Heart left ventricle (tissue), 16 donors: Measurements from ENCODE around the gene JTB. TPM values are rescaled to one million over a fixed set of nuclear protein-coding genes. Genes with fewer than 3 reads are reported as not detected.
"Not testable (repeated sequence)": the region's sequence is repeated elsewhere in the genome, so short reads cannot be mapped to it uniquely, and the experiment has no call there.

Experiments
- ATAC-seq, 4 donors: fragments of 200-7000 bp; cut with Tn5 transposase; one replicate each; pipeline ENCODE4 v1.9.1; 2020 to 2022; ENCODE audit warnings: moderate library complexity in 4 of 4, mild to moderate bottlenecking in 3 of 4, moderate number of reproducible peaks in 1 of 4
- DNase-seq, 5 donors: peaks; one replicate each; pipeline ENCODE4 v3.0.0-alpha.2; 2020
- H3K27ac ChIP-seq, 12 donors: fragments of 200-600 bp; sonication (generic) in 4 of 12; one replicate each; pipeline versions ENCODE4 v1.5.0 to v1.8.0; 2016 to 2022; ENCODE audit warnings: mild to moderate bottlenecking in 2 of 12
- H3K27me3 ChIP-seq, 9 donors: fragments of 200-600 bp; sonication (generic) in 2 of 9; one replicate each; pipeline versions ENCODE4 v1.5.1 to v1.8.0; 2016 to 2022; ENCODE audit warnings: mild to moderate bottlenecking in 3 of 9
- H3K36me3 ChIP-seq, 9 donors: fragments of 200-600 bp; sonication (generic) in 2 of 9; one replicate each; pipeline versions ENCODE4 v1.5.0 to v1.8.0; 2018 to 2022; ENCODE audit warnings: mild to moderate bottlenecking in 2 of 9
- H3K4me1 ChIP-seq, 12 donors: fragments of 200-600 bp; sonication (generic) in 4 of 12; one replicate each; pipeline versions ENCODE4 v1.5.0 to v1.8.0; 2016 to 2022; ENCODE audit warnings: mild to moderate bottlenecking in 3 of 12
- H3K4me3 ChIP-seq, 12 donors: fragments of 200-600 bp; sonication (generic) in 4 of 12; one replicate each; pipeline versions ENCODE4 v1.5.0 to v1.8.0; 2017 to 2022; ENCODE audit warnings: mild to moderate bottlenecking in 9 of 12, moderate library complexity in 4 of 12
- H3K9me3 ChIP-seq, 12 donors: fragments of 200-600 bp; sonication (generic) in 4 of 12; one replicate each; pipeline versions ENCODE4 v1.5.0 to v1.8.0; 2016 to 2022; ENCODE audit warnings: mild to moderate bottlenecking in 1 of 12
- POLR2A ChIP-seq, 2 donors: fragments of 450-650 bp; IDR thresholded peaks; one replicate each; pipeline ENCODE4 v1.6.1; 2017; ENCODE audit warnings: antibody characterized with exemption in 2 of 2, mild to moderate bottlenecking in 2 of 2, moderate library complexity in 2 of 2
- WGBS, 4 donors: extraction: QIAGEN DNeasy Blood & Tissue Kit in 2 of 4; methylation state at CpG; one replicate each; pipeline versions ENCODE4 v1.1.5 to v1.1.7; 2013 to 2018; 5-methylcytosine and 5-hydroxymethylcytosine counted together
- intact Hi-C, 10 donors: fragments of 100-400 bp; cut with DNase I; formaldehyde crosslinking; loops; one replicate each; pipeline versions ENCODE4 v1.11.1 to v1.14.2; 2022
- polyA plus RNA-seq, 2 donors: library from polyadenylated mRNA; stranded (reverse); fragments of 200-250 nt; gene quantifications; one replicate each; pipeline ENCODE4 v1.2.3, GENCODE V29; 2013
- total RNA-seq, 9 donors: library from RNA; depleted of rRNA in 2 of 9; stranded (reverse); fragments of >200 nt in 2 of 9; fragmentation: NEBNext Ultra II Directional in 3 of 9; extraction: Animal tissue kit (Norgen Biotek cat#: 25700) in 3 of 9; gene quantifications; one replicate each; pipeline versions ENCODE4 v1.1.0 to v1.2.4, GENCODE V29; 2016 to 2023
- TF ChIP-seq, protein P1 (sequence below), 12 donors: fragments of 200-600 bp; sonication (generic) in 4 of 12; IDR thresholded peaks; one replicate each; pipeline versions ENCODE4 v1.5.0 to v1.8.0; 2018 to 2022; ENCODE audit warnings: antibody characterized with exemption in 12 of 12, mild to moderate bottlenecking in 5 of 12
- donor health status: ischemic (EF 13 %, LVEDD 7.1; RV severe dilation, severe dysfunction).
- donor health status: healthy with polysubstance abuse.
- donor health status: DM: no; HTN: yes; CAD: no.
- donor health status: DM: no; HTN: no; CAD: no.
- donor health status: ischemic (EF 25% LVEDD 6.9; RV normal size, moderate dysfunction).
- donor health status: ischemic (EF 25% LVEDD 5.7; RV mildly dilated, moderate dysfunction).
- donor health status: healthy.
- donor health status: DM: yes; HTN: yes; CAD: no.
- donor health status: ischemic (EF 35%, LVEDD 5.7; RV mildly dilated, moderate dysfunction).
- donor health status: nonischemic (EF 11% LVEDD 7.7; RV severe dilation, severe dysfunction).
- donor health status: DM: yes; HTN: yes; CAD: no.
- donor health status: PGD.
- donor health status: ischemic (EF 29% LVEDD 5.4; RV normal size, mild dysfunction).
- donor health status: nonischemic (EF 23%, LVEDD 6.1; RV moderate dilation, normal function).

JTB gene
- total and polyA plus RNA-seq, 11 donors, result 55.0 to 222 (median 85.8) TPM

DNA sequence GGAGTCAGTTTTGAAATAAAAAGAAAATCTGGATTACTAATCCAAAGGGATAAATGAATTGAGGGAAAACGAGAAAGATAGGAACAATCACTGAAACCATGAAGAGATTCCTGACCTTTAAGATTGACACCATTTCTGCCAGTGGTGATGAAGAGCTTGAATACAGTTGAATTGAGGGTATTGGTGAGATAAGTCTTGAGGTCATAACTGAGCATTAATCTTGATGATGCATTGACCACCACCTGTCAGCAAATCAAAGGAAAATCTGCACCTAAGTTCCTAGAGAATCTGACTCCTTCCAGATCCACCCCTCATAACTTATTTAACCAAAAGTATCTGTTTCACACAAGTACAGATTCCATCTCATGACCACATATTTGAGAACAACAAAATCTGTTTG lies 34.7 kb upstream of the JTB start:
- WGBS, 4 donors, result 55 to 69% (median 63%) methylated on average over 1 of the region's 1 CpG
- no peaks in the 10 kb centered on the region for H3K36me3 ChIP-seq
- TF ChIP-seq, protein P1, sequence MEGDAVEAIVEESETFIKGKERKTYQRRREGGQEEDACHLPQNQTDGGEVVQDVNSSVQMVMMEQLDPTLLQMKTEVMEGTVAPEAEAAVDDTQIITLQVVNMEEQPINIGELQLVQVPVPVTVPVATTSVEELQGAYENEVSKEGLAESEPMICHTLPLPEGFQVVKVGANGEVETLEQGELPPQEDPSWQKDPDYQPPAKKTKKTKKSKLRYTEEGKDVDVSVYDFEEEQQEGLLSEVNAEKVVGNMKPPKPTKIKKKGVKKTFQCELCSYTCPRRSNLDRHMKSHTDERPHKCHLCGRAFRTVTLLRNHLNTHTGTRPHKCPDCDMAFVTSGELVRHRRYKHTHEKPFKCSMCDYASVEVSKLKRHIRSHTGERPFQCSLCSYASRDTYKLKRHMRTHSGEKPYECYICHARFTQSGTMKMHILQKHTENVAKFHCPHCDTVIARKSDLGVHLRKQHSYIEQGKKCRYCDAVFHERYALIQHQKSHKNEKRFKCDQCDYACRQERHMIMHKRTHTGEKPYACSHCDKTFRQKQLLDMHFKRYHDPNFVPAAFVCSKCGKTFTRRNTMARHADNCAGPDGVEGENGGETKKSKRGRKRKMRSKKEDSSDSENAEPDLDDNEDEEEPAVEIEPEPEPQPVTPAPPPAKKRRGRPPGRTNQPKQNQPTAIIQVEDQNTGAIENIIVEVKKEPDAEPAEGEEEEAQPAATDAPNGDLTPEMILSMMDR (IDR thresholded peaks at IDR 0.05), result no peak
- TF ChIP-seq POLR2A (IDR thresholded peaks at IDR 0.05), result no peak
- no peaks in the 10 kb centered on the region for H3K9me3 ChIP-seq
- DNase-seq (no peak), ATAC-seq (no peak)
- H3K27ac ChIP-seq, result no peak overlapping the region
- no peaks in the 10 kb centered on the region for H3K4me1 ChIP-seq
- H3K4me3 ChIP-seq, result no peak overlapping the region
- no peaks in the 10 kb centered on the region for H3K27me3 ChIP-seq
- intact Hi-C loops, result no loop called here

DNA sequence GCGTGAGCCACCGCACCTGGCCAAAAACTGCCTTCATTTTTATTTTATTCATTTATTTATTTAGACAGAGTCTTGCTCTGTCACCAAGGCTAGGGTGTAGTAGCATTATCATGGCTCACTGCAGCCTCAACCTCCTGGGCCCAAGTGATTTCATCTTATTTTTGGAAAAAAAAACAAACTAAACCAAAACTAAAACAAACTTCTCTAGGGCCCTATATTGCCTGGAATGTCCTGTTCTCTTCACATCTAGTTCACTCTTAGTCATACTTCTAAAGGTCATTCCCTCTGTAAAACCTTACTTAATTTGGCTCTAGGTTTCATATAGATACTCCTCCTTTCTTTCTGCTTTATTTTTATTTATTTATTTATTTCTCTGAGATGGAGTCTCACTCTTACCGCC lies 28.7 kb upstream of the JTB start:
- Histone ChIP-seq H3K27me3 (no peaks in the 10 kb centered on the region), H3K9me3 (no peaks in the 10 kb centered on the region), H3K4me3 (no peak overlapping the region), H3K36me3 (no peaks in the 10 kb centered on the region), H3K27ac (no peak overlapping the region), H3K4me1 (no peaks in the 10 kb centered on the region)
- DNase-seq, result no peak
- ATAC-seq, result no peak
- WGBS, 4 donors, result 92 to 97% (median 94%) methylated on average over 3 of the region's 3 CpGs
- TF ChIP-seq, protein P1 (IDR thresholded peaks at IDR 0.05), result no peak
- no peak for TF ChIP-seq POLR2A (IDR thresholded peaks at IDR 0.05)
- intact Hi-C loops, result no loop called here

DNA sequence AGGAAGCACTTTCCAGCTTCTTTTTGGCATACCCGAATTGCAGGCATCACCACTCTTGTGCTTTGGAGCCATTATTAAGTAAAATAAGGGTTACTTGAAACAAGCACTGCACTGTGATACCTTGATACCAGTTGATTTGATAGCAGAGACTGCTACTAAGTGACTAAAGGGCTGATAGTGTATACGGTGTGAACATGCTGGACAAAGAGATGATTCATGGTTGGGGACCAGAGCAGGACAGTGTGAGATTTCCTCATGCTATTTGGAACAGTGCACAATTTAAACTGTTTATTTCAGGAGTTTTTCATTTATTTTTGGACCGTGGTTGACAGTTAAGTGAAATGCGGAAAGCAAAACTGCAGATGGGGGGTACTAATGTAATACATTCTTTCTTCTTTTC lies 22.9 kb upstream of the JTB start:
- no peak overlapping the region for H3K4me3 ChIP-seq
- DNase-seq (no peak), ATAC-seq (no peak)
- 77 to 80% (median 78%) methylated on average over 4 of the region's 4 CpGs for WGBS, 4 donors
- H3K27me3 ChIP-seq, result no peaks in the 10 kb centered on the region
- H3K4me1 ChIP-seq, result no peaks in the 10 kb centered on the region
- intact Hi-C loops, result no loop called here
- peaks cover 0 to 8% (median 4%) of the 10 kb centered on the region in 9 donors for H3K36me3 ChIP-seq
- no peaks in the 10 kb centered on the region for H3K9me3 ChIP-seq
- TF ChIP-seq, protein P1 (IDR thresholded peaks at IDR 0.05), result no peak
- no peak for TF ChIP-seq POLR2A (IDR thresholded peaks at IDR 0.05)
- H3K27ac ChIP-seq, result no peak overlapping the region

DNA sequence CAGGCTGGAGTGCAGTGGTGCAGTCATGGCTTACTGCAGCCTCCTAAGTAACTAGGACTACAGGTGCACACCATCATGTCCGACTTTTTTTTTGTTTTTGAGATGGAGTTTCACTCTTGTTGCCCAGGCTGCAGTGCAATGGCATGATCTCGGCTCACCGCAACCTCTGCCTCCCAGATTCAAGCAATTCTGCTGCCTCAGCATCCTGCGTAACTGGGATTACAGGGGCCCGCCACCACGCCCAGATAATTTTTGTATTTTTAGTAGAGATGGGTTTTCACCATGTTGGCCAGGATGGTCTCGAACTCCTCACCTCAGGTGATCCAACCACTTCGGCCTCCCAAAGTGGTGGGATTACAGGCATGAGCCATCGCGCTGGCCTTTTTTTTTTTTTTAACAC lies 19.4 kb upstream of the JTB start:
- H3K4me3 ChIP-seq, ATAC-seq, DNase-seq, H3K27me3 ChIP-seq, H3K27ac ChIP-seq, H3K9me3 ChIP-seq: not testable (repeated sequence)
- Histone ChIP-seq H3K36me3 (peaks cover 0 to 43% (median 38%) of the 10 kb centered on the region in 9 donors), H3K4me1 (peaks cover under 1 to 23% (median 13%) of the 10 kb centered on the region in 12 donors)
- intact Hi-C loops, result loop anchor here in 3 of 10 donors (10.0 kb wide), 3 partner anchors 188 to 482 kb away; partner anchors contain the start of gene HAX1 (in 1 of the 3)
- 95 to 97% (median 97%) methylated on average over 10 of the region's 10 CpGs for WGBS, 4 donors

DNA sequence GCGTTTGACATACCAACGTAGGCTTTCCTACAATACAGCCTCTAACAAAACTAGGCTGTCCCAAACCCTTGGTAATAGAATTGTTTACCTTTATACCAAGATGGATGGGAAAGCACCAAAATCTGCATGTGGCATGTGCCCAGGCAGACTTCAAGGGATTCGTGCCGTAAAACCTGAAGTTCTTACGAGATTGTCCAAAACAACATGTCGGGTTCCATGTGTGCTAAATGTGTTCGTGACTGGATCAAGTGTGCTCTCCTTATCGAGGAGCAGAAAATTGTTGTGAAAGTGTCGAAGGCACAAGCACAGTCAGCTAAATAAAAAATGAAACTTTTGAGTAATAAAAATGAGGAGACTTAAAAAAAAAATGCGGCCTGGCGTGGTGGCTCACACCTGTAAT lies 18.2 kb upstream of the JTB start:
- no peaks in the 10 kb centered on the region for H3K27me3 ChIP-seq
- H3K9me3 ChIP-seq, result no peaks in the 10 kb centered on the region
- H3K36me3 ChIP-seq, result peaks cover 0 to 49% (median 39%) of the 10 kb centered on the region in 9 donors
- intact Hi-C loops, result loop anchor here in 3 of 10 donors (10.0 kb wide), 3 partner anchors 189 to 481 kb away; partner anchors contain the start of gene HAX1 (in 1 of the 3)
- TF ChIP-seq POLR2A (IDR thresholded peaks at IDR 0.05), result no peak
- TF ChIP-seq, protein P1 (IDR thresholded peaks at IDR 0.05), result no peak
- DNase-seq (no peak), ATAC-seq (no peak)
- peaks cover 5 to 30% (median 20%) of the 10 kb centered on the region in 12 donors for H3K4me1 ChIP-seq
- H3K4me3 ChIP-seq, result no peak overlapping the region
- 91 to 97% (median 95%) methylated on average over 11 of the region's 11 CpGs for WGBS, 4 donors
- H3K27ac ChIP-seq, result no peak overlapping the region
